ENCODE measurements around the gene PI4K2A.

The PI4K2A gene

GRCh38 chr10:97640174-97640867 is at the start of gene PI4K2A:
Gene PI4K2A (plus strand): TSS chr10:97640671. CDS start chr10:97640743, 72 bp downstream.
- DNase-seq = peak; percentile 99 to 100

DNA sequence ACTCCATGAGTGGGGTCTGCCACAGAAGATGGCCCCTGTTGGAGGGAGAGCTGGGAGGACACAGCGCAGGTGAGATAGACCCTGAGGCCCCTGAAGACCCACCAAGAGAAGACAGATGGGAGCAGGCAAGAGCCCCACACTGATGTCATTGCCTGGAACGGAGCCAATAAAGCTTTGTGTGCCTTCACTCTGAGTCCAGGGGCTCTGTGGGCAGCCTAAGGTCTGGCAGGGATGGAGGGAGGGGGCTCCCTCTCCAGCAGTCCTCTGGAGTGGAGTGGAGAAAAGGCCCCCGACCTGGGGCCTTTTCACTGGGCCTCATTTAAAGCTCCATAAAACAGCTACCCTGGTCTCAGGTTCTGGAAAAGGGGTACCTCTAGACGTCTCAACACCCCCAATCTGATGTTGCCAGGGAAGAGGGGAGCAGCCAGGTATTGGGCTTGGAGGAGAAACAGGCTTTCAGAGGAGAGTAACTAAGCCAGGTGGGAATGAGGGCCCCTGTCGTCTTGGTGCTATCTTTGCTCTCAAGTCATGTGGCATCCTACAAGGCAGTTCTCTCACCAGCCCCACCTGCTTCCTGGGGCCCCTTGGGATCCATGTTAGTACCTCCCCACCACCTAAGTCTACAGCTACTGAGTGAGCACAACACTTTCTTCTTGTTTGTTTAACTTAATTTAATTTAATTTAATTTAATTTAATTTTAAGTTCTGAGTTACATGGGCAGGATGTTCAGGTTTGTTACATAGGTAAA is 49.5 kb upstream of the PI4K2A start:
- DNase-seq = no peak

- no peak for DNase-seq
These were observed 47.0 kb upstream of the PI4K2A start for GRCh38 chr10:97593421-97593820.

GRCh38 chr10:97596101-97597082 is 44.1 kb upstream of the PI4K2A start:
- no peak for DNase-seq

- no peak for DNase-seq
These were observed 42.7 kb upstream of the PI4K2A start for GRCh38 chr10:97597778-97598177.

DNA sequence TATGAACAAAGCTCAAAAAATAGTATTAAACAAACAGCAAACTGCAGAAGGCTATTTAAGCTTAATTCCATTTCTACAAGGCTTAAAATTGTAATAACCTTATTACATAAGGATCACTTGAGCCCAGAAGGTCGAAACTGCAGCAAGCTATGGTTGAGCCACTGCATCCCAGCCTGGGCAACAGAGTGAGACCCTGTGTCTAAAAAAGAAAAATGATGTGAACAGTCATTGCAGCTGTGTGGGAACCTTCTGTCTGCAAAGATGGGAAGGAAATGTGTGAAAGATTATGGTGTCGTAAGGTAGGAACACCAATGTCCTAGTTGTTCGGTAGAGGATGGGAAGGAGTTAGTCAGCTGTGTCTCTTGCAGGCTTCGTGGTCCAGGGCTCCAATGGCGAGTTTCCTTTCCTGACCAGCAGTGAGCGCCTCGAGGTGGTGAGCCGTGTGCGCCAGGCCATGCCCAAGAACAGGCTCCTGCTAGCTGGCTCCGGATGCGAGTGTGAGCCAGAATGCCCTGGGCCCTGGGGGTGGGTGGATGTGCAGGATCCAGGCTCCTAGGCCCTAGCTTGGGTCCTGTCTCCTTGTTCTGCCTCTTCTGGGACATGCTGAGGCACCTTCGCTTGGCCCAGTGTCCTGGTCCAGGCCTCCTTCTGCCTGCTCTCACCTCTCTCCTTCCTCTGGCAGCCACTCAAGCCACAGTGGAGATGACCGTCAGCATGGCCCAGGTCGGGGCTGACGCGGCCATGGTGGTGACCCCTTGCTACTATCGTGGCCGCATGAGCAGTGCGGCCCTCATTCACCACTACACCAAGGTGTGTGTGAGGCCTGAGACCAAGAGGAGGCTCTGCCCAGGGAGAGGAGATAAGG is 41.8 kb upstream of the PI4K2A start:
- no peak for DNase-seq

DNA sequence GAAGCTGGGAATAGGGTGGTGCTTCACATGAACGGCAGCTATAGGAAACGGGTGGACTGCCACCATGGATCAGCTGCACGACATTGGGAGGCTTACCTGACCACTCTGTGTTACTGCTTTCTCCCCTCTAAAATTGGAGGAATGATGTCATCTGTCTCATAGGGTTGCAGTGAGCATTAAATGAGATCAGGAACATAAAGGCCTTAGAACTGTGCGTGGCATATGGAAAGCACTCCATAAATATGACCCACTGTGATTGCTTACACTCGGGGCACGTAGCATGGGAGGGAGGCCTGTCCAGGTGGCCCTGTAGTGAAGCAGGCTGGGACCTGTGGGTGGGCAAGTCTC is 41.2 kb upstream of the PI4K2A start:
- DNase-seq = no peak

- DNase-seq = no peak
These were observed 39.9 kb upstream of the PI4K2A start for GRCh38 chr10:97600616-97601015.

DNA sequence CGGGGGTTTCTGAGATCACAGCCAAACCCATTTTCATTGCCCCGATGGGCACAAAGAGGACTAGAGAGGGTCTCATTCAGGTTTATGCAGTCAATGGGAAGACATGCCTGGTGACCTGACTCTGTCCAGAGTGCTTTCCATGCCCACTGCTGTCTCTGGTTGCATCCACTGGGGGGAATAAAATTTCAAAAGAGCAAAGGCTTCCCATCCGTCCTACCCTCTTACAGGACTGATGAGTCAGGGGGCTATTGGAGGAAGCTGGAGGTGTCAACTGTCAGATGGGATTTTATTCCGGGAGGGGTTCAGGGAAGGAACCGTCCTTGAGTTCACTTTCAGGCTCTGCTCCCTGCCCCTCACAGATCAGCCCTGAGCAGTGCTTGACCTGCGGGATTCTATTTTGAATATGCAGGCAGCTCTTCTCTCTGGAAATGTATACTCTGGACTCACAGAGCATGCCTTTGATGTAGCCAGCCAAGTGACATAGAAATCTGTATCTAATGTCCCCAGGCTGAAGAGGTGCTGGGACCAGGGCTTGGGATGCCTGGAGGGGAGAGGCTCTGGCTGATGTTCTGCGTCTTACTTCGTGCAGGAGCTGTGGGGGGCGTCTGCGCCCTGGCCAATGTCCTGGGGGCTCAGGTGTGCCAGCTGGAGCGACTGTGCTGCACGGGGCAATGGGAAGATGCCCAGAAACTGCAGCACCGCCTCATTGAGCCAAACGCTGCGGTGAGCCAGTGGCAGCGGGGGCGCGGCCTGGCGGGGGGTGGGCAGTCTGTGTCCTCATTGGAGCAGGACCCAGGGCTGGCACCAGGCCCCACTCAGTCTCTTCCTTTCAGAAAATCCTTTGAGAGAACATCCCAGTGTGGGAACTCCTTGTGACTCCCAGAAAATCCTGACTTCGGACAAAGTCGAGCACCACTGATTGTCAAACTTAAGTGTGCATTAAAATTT is 38.9 kb upstream of the PI4K2A start:
- DNase-seq = no peak

GRCh38 chr10:97607095-97607636 is 33.3 kb upstream of the PI4K2A start:
- DNase-seq = no peak

- no peak for DNase-seq
These were observed 31.4 kb upstream of the PI4K2A start for GRCh38 chr10:97608991-97609561.

DNA sequence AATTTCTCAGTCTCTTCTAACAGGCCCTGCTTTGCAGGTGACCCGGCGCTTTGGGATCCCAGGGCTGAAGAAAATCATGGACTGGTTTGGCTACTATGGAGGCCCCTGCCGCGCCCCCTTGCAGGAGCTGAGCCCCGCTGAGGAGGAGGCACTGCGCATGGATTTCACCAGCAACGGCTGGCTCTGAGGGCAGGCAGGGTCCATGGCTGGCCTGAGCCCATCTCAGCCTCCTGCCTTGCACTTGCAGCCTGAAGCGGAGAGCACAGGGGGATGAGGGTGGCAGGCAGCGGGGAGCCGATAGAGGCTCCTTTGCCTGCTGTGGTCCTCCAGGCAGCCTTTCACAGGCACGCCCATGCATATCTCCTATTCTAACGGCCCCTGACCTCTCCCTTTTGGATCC is 29.0 kb upstream of the PI4K2A start:
- no peak for DNase-seq

GRCh38 chr10:97612386-97612785 is 28.1 kb upstream of the PI4K2A start:
- no peak for DNase-seq

GRCh38 chr10:97618285-97618684 is 22.2 kb upstream of the PI4K2A start:
- DNase-seq = no peak

- no peak for DNase-seq
These were observed 21.7 kb upstream of the PI4K2A start for GRCh38 chr10:97618733-97619132.

- no peak for DNase-seq
These were observed 17.2 kb upstream of the PI4K2A start for GRCh38 chr10:97623277-97623676.

GRCh38 chr10:97627731-97628130 is 12.7 kb upstream of the PI4K2A start:
- no peak for DNase-seq

DNA sequence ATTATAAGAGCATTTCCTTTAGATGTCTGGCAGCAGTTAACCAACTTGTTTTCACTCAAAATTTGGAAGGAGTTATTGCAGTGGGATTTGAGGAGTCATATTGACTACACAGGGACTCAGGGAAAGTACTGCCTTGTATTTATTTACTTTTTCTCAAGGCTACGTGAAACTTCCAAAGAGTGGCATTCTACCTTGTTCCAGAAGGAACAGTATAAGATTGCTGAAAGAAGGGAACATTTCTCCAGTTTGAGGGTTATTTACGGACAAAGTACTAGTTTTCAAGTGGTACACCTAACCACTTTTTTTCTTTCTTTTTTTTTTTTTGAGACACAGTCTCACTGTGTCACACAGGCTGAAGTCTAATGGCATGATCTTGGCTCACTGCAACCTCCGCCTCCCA is 12.2 kb upstream of the PI4K2A start:
- DNase-seq = no peak

DNA sequence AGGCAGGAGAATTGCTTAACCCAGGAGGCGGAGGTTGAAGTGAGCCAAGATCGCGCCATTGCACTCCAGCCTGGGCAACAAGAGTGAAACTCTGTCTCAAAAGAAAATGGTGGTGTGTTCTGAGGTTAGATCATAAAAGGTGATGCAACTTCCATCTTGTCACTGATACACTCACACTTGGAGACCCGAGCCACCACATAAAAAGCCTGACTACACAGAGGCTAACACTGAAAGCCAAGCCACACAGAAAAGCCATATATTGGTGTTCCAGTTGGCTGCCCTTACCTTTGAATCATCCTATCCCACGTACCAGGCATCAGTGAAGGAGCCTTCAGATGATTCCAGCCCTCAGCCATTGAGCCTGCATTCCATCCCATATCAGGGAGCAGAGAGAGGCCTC is 11.2 kb upstream of the PI4K2A start:
- no peak for DNase-seq

- no peak for DNase-seq
These were observed 9.4 kb upstream of the PI4K2A start for GRCh38 chr10:97631098-97631497.

All from CD4-positive, alpha-beta T cell treated with Interleukin-4 for 1 hour (primary cell).